GM19455 (cell line): ENCODE measurements around the gene DUS3L.
"Not testable (repeated sequence)": the region's sequence is repeated elsewhere in the genome, so short reads cannot be mapped to it uniquely, and the experiment has no call there.

Experiments
- ATAC-seq: cut with Tn5 transposase; IDR thresholded peaks from one replicate; pipeline ENCODE4 v1.9.1; 2021; ENCODE audit not compliant: unreplicated experiment

The DUS3L gene

GRCh38 chr19:5801796-5802619 is 11.0 kb upstream of the DUS3L start:
- ATAC-seq: no peak

DNA sequence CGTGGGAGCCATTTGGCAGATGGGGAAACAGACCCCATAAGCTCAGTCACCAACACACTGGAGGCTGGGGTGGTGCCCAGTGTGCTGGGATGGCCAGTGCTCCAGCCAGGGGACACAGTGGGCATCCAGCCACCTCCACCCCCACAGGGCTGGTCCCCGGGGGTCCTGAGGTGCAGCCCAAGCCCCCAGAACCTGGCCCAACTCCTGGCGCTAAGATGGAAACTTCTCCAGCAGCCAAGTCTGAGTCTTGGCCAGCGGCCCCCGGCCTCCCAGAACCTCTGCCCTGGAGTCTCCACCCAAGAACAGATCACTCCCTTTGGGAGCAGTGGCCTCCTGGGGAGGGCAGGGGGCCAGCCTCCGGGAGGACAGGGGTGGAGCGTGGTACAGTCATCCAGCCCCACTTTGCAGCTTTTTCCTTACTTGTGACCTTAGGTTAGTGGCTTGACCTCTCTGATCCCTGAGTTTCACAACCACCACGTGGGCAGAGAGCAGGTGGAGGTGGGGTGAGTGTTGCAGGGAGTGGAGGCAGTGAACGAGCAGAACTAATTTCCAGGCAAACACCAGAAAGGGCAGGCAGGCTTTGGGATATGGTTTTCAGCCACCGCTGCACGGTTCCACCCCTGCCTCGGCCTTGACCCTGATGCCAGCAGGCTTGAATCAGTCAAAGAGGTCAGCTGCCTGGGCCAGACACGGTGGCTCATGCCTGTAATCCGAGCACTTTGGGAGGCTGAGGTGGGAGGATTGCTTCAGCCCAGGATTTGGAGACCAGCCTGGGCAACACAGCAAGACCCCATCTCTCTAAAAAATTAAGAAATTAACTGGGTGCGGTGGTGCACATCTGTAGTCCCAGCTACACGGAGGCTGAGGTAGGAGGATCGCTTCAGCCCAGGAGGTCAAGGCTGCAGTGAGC is 9.7 kb upstream of the DUS3L start:
- no peak for ATAC-seq

DNA sequence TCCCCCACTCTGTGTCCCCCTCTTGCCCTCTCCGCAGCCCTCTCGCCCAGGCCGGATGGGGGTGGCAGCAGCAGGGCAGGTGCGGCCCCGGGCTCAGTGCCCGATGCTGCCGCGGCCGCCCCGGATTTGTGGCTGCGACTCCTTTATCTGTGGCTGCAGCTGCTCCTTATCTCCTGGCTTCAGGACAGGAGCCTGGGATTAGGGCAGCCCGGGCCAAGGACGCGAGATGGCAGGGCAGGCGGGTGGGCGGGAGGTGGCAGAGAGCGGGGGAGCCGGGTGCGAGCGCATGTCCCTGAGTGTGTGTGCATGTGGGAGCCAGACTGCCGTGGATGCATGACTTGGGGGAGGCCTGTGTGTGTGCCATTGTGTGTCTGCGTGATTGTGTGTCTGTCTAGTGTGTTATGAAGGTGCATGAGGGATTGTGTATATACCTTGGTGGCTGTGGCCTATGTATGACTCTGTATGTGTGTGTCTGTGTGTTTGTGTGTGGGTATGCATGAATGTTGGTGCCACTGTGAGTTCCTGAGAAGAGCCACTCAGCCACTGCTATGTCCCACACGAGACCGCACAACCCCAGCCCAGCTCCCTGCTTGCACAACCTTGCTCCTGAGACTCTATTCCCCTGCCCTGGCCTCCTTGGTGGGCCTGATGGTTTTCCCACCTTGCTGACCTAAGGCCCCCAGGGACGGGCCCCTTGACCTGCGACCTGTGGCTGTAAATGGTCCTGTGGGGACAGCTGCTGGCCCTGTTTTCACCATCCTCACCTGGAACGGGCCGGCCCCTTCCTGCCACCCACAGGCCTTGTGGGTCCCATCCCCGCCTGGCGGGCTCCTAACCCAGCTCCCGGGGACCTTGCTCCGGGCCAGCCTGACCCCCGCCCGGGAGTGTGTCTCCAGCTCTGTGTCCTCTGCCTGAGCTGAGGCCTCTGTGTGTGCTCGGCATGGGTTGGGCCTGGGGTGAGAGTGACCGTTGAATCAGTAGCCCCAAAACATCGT is 8.6 kb upstream of the DUS3L start:
- ATAC-seq: no peak

GRCh38 chr19:5798244-5798643 is 7.3 kb upstream of the DUS3L start:
- no peak for ATAC-seq

DNA sequence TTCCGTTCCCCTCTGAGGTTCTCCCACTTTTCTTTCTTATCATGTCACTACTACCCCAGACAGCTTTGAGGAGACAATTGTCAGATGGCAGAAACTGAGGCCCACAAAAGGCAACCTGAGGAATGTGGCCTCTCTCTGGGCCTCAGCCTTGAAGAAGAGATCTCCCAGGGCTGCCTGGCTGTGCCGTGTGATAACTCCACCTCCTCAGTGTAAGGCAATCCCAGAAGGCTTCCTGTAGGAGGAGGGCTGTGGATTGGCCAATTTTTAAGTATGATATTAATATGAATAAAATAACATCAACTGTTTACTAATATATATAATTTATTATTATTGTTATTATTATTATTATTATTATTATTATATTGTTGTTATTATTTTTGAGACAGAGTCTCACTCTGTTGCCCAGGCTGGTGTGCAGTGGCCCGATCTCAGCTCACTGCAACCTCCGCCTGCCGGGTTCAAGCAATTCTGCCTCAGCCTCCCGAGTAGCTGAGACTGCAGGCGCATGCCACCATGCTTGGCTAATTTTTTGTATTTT is 4.5 kb upstream of the DUS3L start:
- no peak for ATAC-seq

DNA sequence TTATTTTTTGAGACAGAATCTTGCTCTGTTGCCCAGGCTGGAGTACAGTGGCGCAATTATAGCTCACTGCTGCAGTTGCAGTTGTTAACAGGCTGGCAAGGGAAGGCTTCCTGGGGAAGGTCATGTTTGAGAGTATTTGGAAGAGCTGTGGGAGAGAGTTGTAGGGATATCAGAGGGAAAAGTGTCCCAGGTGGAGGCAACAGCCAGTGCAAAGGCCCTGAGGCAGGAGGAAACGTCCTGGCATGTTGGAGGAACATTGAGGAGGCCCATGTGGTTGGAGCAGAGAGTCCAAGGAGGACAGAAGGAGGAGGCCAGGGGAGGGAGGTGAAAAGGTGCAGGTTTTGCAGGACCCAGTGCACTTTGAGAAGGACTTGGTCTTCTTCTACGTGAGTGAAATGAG is 2.2 kb upstream of the DUS3L start:
- no peak for ATAC-seq

DNA sequence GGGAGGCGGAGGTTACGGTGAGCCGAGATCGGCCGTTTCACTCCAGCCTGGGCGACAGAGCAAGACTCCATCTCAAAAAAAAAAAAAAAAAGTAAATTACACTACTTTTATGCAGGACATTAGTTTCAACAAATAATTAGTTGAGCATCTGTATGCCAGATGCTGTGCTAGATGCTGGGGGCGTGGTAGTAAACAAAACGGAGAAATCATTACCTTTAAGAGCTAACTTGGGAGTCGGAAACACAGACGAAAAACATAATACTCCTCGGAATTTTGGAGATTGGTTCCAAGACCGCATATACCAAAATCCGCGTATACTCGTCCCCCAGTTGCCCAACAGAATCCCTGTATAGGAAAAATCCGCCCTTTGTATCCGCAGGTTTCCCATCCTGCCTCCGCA is 1.3 kb upstream of the DUS3L start:
- no peak for ATAC-seq

- ATAC-seq: no peak
These were observed 941 bp downstream of the DUS3L start for GRCh38 chr19:5789886-5790558.

DNA sequence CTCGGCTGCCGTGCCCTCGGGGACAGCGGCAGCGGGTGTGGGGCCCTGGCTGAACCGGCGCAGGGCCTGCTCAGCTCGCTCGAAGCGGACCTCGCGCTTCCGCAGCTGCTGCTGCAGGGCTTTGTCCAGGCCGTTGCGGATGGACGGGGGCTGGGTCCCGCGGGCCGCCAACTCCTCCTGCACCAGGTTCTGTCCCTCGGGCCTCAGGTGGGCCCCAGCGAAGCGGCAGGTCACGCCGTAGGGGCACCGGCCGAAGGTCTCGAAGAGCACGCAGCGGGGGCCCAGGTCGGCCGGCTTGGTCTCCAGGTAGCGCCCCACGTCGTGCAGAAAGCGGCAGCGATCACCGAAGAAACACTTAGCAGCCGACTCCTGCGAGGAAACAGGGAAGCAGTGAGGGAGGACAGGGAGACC is 1.6 kb downstream of the DUS3L start:
- ATAC-seq: no peak

- no peak for ATAC-seq
These were observed 2.5 kb downstream of the DUS3L start for GRCh38 chr19:5788422-5788821.

- no peak for ATAC-seq
These were observed 3.4 kb downstream of the DUS3L start for GRCh38 chr19:5787409-5788182.

GRCh38 chr19:5786593-5787408 is 4.2 kb downstream of the DUS3L start:
- ATAC-seq: no peak

DNA sequence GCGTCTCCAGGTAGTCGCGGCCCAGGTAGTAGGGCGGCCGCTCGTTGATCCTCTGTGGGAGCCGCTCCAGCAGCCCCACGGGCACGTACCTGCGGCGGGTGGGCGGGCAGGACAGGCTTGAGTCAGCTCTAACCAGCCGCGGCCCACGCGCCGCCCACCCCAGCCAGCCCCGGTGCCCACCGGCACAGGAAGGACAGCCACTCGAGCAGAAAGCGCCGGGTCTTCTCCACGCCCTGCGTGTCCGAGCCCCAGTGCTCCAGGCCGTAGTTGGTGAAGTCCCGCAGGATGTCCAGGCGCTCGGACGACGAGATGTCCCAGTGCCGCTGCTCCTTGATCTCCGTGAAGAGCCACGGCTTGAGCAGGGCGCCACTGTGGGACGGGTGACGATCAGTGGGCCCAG is 5.5 kb downstream of the DUS3L start:
- no peak for ATAC-seq

DNA sequence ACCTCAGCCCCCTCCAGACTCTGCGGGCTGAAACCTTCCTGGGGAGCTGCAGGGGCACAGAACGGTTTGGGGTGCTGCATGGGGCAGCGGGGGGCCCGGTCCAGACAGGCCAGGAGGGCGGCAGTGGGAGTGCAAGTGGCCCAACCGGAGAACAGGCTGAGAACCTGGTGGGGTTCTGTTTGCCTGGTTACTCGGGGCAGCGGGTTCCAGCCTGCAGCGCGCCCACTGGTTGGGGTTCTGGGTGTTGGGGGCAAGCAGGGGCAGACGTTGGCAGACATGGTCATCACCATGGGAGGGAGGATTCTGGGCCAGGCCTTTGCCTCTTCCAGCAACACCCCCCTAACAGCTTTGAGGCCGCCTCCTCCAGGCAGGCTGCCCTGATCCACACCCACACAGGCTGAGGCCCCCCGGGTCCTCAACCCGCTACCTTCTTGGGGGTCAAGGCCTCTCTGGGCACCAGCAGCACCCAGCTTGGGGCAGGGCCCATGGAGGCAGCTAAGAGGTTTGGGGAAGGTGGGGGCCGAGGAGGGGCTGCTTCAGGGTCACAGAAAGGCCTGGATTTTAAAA is 6.3 kb downstream of the DUS3L start, which contains the start of gene PRR22:
PRR22 (minus strand) TSS at position 166 of the 567 bp plus-strand sequence; CDS start at position 80, 86 bp downstream.
- no peak for ATAC-seq

GRCh38 chr19:5782945-5783919 is 7.7 kb downstream of the DUS3L start:
- no peak for ATAC-seq

DNA sequence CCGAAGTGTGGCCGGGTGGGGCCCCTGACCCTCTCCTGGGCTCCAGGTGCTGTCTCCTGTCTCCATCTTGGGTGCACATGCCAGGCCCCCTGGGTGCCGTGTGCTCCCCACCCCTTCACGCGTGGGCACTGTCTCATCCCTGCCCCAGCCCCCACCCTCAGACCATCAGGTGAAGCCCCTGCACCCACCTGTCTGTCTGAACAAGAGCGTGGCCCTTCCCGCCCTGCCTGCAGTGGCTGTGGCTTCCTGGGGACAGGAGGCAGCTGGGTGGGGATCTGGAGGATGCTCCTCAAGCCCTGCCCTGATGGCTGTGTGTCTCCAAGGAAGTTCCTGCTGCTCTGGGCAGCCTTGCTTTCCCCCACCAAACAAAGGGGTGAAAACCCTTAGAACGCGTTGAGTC is 8.6 kb downstream of the DUS3L start:
- ATAC-seq: no peak

DNA sequence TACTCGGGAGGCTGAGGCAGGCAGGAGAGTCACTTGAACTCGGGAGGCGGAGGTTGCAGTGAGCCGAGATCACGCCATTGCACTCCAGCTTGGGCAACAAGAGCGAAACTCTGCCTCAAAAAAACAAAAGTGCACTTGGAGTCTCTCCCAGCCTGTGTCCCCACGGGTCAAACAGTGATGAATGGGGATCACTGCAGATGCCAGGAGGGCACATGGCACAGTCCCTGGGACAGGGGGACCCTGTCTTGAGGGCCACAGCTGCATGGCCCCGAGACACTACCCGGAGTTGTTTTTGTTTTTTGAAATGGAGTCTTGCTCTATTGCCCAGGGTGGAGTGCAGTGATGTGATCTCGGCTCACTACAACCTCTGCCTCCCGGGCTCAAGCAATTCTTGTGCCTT is 10.0 kb downstream of the DUS3L start:
- not testable (repeated sequence) for ATAC-seq
